Measurements from ENCODE around the gene HCAR1.
"Not testable (repeated sequence)": the region's sequence is repeated elsewhere in the genome, so short reads cannot be mapped to it uniquely, and the experiment has no call there.

Gene HCAR1

DNA sequence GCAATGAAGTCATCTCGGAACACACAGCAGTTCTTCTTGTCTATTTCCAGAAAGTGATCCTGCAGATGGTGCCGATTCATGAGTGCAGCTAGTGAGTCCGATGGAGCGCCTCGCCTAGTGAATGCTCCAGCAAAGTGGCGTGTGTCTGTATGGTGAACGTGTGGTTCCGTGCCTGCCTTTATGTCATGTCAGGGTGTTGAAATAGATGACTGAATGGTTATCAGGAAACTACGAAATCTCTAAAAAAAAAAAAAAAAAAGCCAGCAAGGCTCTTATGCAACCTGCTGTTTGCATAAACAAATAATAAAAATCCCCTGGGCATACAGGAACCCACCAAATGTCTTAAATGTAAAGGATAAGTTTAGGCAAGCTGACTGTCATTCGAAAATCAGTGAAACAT, 14.0 kb downstream of the HCAR1 start, which contains the start of gene HCAR3:
Gene HCAR3 (minus strand): TSS at position 154 of the 400 bp plus-strand sequence. CDS start 74 bp downstream, at position 80.
- not testable (repeated sequence) for DNase-seq

DNA sequence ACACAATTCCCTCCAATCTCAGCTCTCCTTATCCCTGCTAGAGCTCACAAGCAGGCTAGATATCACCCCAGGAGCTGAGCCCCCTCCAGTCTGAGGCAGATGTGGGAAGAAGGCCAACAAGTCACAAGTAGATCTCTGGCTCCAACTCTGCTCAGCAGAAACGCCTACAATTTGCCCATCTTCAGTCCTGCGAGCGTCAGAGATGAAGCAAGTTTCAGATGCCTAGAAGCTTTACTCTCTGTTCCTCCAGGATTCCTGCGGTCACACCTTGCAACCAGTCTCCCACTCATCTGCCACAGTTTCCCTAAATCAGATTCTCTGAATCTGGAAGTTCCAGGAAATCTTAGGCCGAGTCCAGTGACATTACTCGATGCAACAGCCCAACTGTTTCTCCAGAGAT, 15.4 kb downstream of the HCAR1 start:
- DNase-seq, result not testable (repeated sequence)

- DNase-seq, result not testable (repeated sequence)
Measured at GRCh38 chr12:122713491-122714188, 17.0 kb downstream of the HCAR1 start.

DNA sequence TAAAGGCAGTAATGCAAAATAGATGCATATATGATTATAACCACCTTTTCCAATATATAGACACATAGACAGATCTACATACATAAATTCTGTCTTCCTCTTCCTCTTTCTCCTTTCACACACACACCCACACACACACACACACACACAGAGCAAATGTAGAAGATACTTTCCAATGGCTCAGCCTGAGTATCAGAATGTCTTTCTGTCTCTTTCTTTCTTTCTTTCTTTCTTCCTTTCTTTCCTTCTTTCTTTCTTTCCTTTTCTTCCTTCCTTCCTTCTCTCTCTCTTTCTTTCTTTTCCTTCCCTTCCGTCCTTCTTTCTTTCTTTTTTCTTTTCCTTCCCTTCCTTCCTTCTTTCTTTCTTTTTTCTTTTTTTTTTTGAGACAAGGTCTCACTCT, 19.4 kb downstream of the HCAR1 start:
- not testable (repeated sequence) for DNase-seq

DNA sequence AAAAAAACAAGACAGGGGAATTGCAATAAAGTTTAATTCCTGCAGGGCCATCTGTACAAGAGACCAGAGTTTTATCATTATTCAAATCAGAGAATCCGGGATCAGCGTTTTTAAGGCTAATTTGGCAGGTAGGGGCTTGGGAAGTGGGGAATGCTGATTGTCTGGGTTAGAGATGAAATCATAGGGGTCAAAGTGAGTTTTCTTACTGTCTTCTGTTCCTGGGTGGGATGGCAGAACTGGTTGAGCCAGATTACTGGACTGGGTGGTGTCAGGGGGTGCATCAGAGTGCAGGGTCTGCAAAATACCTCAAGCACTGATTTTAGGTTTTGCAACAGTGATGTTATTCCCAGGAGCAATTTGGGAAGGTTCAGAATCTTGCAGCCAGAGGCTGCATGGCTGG, 20.3 kb downstream of the HCAR1 start:
- DNase-seq, result not testable (repeated sequence)

- DNase-seq, result not testable (repeated sequence)
Measured at GRCh38 chr12:122709287-122709686, 21.4 kb downstream of the HCAR1 start.

DNA sequence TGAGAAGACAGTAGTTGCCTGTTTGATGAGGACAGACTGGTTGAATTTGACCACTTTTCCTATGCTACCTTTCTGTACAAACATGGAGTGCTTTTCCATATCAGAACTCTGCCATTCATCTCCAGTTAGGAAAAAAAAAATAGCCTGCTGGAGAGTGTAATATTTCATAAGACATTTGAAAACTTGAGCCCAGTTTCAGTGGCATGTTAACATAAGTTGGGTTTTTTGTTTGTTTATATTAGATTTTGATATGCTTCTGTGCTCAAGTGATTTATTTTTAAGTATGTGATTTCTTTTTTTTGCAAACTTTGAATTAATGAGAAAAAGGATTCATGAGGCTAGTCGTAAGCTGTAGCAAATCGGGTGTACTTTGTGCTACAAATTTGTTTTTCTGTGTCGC, 26.8 kb downstream of the HCAR1 start:
- not testable (repeated sequence) for DNase-seq

GRCh38 chr12:122702890-122703611, 27.6 kb downstream of the HCAR1 start, which contains the start of gene HCAR2:
Gene HCAR2, minus strand, starts transcription at chr12:122703357. Its CDS starts 74 bp downstream, at chr12:122703283.
- DNase-seq, result not testable (repeated sequence)

DNA sequence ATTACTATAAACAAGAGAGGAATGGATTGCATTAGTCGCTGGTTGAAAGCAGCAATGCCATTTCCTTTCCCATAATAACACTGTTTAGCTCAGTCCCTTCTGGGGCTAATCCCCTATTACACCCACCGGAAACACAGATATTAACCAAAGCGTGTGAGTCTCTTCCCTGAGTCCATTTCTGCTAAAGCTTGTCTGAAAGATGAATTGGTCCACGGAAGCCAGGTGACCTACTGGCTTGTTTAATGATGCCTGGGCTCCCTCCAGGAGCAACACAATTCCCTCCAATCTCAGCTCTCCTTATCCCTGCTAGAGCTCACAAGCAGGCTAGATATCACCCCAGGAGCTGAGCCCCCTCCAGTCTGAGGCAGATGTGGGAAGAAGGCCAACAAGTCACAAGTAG, 29.2 kb downstream of the HCAR1 start:
- DNase-seq, result not testable (repeated sequence)

GRCh38 chr12:122700038-122700710, 30.5 kb downstream of the HCAR1 start:
- not testable (repeated sequence) for DNase-seq

DNA sequence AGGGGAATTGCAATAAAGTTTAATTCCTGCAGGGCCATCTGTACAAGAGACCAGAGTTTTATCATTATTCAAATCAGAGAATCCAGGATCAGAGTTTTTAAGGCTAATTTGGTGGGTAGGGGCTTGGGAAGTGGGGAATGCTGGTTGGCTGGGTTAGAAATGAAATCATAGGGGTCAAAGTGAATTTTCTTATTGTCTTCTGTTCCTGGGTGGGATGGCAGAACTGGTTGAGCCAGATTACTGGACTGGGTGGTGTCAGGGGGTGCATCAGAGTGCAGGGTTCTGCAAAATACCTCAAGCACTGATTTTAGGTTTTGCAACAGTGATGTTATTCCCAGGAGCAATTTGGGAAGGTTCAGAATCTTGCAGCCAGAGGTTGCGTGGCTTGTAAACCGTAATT, 33.7 kb downstream of the HCAR1 start:
- DNase-seq, result not testable (repeated sequence)

GRCh38 chr12:122691566-122691965, 39.1 kb downstream of the HCAR1 start:
- no peak for DNase-seq

- no peak for DNase-seq
Measured at GRCh38 chr12:122688291-122688690, 42.4 kb downstream of the HCAR1 start.

- DNase-seq, result no peak
Measured at GRCh38 chr12:122687086-122687485, 43.6 kb downstream of the HCAR1 start.

DNA sequence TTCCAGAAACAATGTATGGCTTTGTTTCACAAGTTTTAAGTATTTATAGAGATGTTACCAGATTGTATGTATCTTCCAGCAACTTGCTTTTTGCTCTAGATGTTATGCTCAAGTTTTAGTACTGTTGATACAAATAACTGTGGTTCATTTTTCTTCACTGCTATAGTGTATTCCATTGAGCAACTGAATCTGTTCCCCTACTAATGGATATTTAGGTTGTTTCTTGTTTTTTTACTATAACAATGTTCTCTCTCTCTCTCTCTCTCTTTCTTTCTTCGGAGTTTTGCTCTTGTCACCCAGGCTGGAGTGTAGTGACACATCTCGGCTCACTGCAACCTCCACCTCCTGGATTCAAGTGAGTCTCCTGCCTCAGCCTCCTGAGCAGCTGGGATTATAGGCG, 44.1 kb downstream of the HCAR1 start:
- DNase-seq, result no peak

- no peak for DNase-seq
Measured at GRCh38 chr12:122684297-122684813, 46.3 kb downstream of the HCAR1 start.

- no peak for DNase-seq
Measured at GRCh38 chr12:122681814-122682213, 48.8 kb downstream of the HCAR1 start.

DNA sequence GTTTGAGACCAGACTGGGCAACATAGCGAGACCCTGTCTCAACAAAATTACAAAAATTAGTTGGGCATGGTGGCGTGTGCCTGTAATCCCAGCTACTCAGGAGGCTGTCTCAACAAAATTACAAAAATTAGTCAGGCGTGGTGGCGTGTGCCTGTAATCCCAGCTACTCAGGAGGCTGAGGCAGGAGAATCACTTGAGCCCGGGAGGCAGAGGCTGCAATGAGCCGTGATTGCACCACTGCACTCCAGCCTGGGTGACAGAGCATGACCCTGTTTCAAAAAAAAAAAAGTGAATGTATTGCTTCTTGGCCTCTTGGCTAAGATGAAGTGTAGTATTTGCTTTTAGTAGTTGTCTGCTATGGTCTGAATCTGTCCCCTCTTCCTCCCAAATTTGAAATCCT, 49.7 kb downstream of the HCAR1 start:
- not testable (repeated sequence) for DNase-seq

DNA sequence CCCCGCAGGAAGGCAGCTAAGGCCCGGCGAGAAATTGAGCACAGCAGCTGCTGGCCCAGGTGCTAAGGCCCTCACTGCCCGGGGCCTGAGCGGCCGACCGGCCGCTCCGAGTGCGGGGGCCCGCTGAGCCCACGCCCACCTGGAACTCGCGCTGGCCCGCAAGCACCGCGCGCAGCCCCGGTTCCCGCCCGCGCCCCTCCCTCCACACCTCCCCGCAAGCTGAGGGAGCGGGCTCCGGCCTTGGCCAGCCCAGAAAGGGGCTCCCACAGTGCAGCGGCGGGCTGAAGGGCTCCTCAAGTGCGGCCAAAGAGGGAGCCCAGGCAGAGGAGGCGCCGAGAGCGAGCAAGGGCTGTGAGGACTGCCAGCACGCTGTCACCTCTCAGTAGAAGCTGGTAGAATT, 53.9 kb downstream of the HCAR1 start:
- not testable (repeated sequence) for DNase-seq
